HG03196 (cell line): ENCODE data around the gene PAX8.

Experiments
- ATAC-seq: cut with Tn5 transposase; IDR thresholded peaks from one replicate; pipeline ENCODE4 v1.9.1; 2021; ENCODE audit not compliant: unreplicated experiment

PAX8 gene

GRCh38 chr2:113268621-113269360 is 9.9 kb downstream of the PAX8 start:
- ATAC-seq, result no peak

GRCh38 chr2:113266431-113266830 is 12.3 kb downstream of the PAX8 start:
- ATAC-seq, result no peak

- no peak for ATAC-seq
These were observed 13.9 kb downstream of the PAX8 start for GRCh38 chr2:113264713-113265403.

GRCh38 chr2:113263546-113263945 is 15.2 kb downstream of the PAX8 start:
- ATAC-seq, result no peak

GRCh38 chr2:113260991-113261390 is 17.7 kb downstream of the PAX8 start:
- no peak for ATAC-seq

GRCh38 chr2:113258471-113259147 is 20.1 kb downstream of the PAX8 start:
- ATAC-seq, result no peak

GRCh38 chr2:113257516-113258264 is 21.0 kb downstream of the PAX8 start:
- ATAC-seq, result no peak

- no peak for ATAC-seq
These were observed 23.3 kb downstream of the PAX8 start for GRCh38 chr2:113255140-113256070.

GRCh38 chr2:113253453-113253852 is 25.3 kb downstream of the PAX8 start:
- ATAC-seq, result no peak

- ATAC-seq, result no peak
These were observed 26.6 kb downstream of the PAX8 start for GRCh38 chr2:113252047-113252590.

- ATAC-seq, result no peak
These were observed 27.6 kb downstream of the PAX8 start for GRCh38 chr2:113251118-113251517.

- no peak for ATAC-seq
These were observed 29.5 kb downstream of the PAX8 start for GRCh38 chr2:113248997-113249770.

GRCh38 chr2:113246606-113247005 is 32.1 kb downstream of the PAX8 start:
- no peak for ATAC-seq

- no peak for ATAC-seq
These were observed 33.4 kb downstream of the PAX8 start for GRCh38 chr2:113245276-113245711.

GRCh38 chr2:113242327-113242726 is 36.4 kb downstream of the PAX8 start:
- no peak for ATAC-seq

GRCh38 chr2:113240915-113241911 is 37.5 kb downstream of the PAX8 start:
- no peak for ATAC-seq

GRCh38 chr2:113240150-113240914 is 38.4 kb downstream of the PAX8 start:
- no peak for ATAC-seq
